Measurements from ENCODE around the gene MRPL46.
A peak's percentile ranks its signal among the peaks of the same experiment; 100 is the strongest.

Gene MRPL46

GRCh38 chr15:88448991-88449461 is 18.2 kb downstream of the MRPL46 start:
- no peak for TF ChIP-seq POLR2A (IDR thresholded peaks at IDR 0.05; ENCODE audit: extremely low read depth, insufficient read length)
- TF ChIP-seq MYC (IDR thresholded peaks at IDR 0.05; ENCODE audit: low read depth, low read length): no peak
- no peak for TF ChIP-seq MAX (IDR thresholded peaks at IDR 0.05; ENCODE audit: low read depth, low read length)
- TF ChIP-seq CTCF (IDR thresholded peaks at IDR 0.05; ENCODE audit: low read depth, low read length): no peak
- DNase-seq (ENCODE audit: low read depth): no peak
- H3K4me3 ChIP-seq (ENCODE audit: low read depth, low read length): no peak overlapping the region

GRCh38 chr15:88447741-88448140 is 19.4 kb downstream of the MRPL46 start:
- TF ChIP-seq POLR2A (IDR thresholded peaks at IDR 0.05; ENCODE audit: extremely low read depth, insufficient read length) (no peak), CTCF (IDR thresholded peaks at IDR 0.05; ENCODE audit: low read depth, low read length) (no peak), MAX (IDR thresholded peaks at IDR 0.05; ENCODE audit: low read depth, low read length) (no peak), MYC (IDR thresholded peaks at IDR 0.05; ENCODE audit: low read depth, low read length) (no peak)
- no peak overlapping the region for H3K4me3 ChIP-seq (ENCODE audit: low read depth, low read length)
- no peak for DNase-seq (ENCODE audit: low read depth)

- TF ChIP-seq CTCF (IDR thresholded peaks at IDR 0.05; ENCODE audit: low read depth, low read length) (no peak), MAX (IDR thresholded peaks at IDR 0.05; ENCODE audit: low read depth, low read length) (no peak), POLR2A (IDR thresholded peaks at IDR 0.05; ENCODE audit: extremely low read depth, insufficient read length) (no peak)
Measured at GRCh38 chr15:88447206-88447605, 20.0 kb downstream of the MRPL46 start.

GRCh38 chr15:88441076-88441730 is 26.0 kb downstream of the MRPL46 start:
- no peak for DNase-seq (ENCODE audit: low read depth)
- no peak overlapping the region for H3K4me3 ChIP-seq (ENCODE audit: low read depth, low read length)
- TF ChIP-seq MYC (IDR thresholded peaks at IDR 0.05; ENCODE audit: low read depth, low read length): no peak
- TF ChIP-seq CTCF (IDR thresholded peaks at IDR 0.05; ENCODE audit: low read depth, low read length): no peak
- no peak for TF ChIP-seq POLR2A (IDR thresholded peaks at IDR 0.05; ENCODE audit: extremely low read depth, insufficient read length)
- TF ChIP-seq MAX (IDR thresholded peaks at IDR 0.05; ENCODE audit: low read depth, low read length): no peak

More at GRCh38 chr15:88447206-88447605, 20.0 kb downstream of the MRPL46 start:
- H3K4me3 ChIP-seq (ENCODE audit: low read depth, low read length): no peak overlapping the region
- DNase-seq (ENCODE audit: low read depth): no peak

- TF ChIP-seq CTCF (IDR thresholded peaks at IDR 0.05; ENCODE audit: low read depth, low read length) (no peak), MAX (IDR thresholded peaks at IDR 0.05; ENCODE audit: low read depth, low read length) (no peak), POLR2A (IDR thresholded peaks at IDR 0.05; ENCODE audit: extremely low read depth, insufficient read length) (no peak), MYC (IDR thresholded peaks at IDR 0.05; ENCODE audit: low read depth, low read length) (no peak)
Measured at GRCh38 chr15:88440021-88440420, 27.2 kb downstream of the MRPL46 start.

More at GRCh38 chr15:88440021-88440420, 27.2 kb downstream of the MRPL46 start:
- peak; percentile 23 for DNase-seq (ENCODE audit: low read depth)
- H3K4me3 ChIP-seq (ENCODE audit: low read depth, low read length): no peak overlapping the region

Measured in NB4 (cell line).